Adrenal gland (tissue), 12 donors: ENCODE results near the gene C11orf68. TPM values are rescaled to one million over a fixed set of nuclear protein-coding genes. Genes with fewer than 3 reads are reported as not detected.

ENCODE experiments used
- DNase-seq, 7 donors: peaks; one replicate each; pipeline ENCODE4 v3.0.0-alpha.2; 2019 to 2020
- H3K27ac ChIP-seq, 5 donors: fragments of 200-600 bp; sonication (generic) in 4 of 5; 1 replicate in 3 of 5; 2 replicates in 2 of 5; pipeline versions ENCODE4 v1.5.1 to v1.8.0; 2016 to 2020; ENCODE audit warnings: mild to moderate bottlenecking in 1 of 5
- H3K27me3 ChIP-seq: fragments of 200-600 bp; 2 replicates; pipeline ENCODE4 v1.8.0; 2021
- H3K36me3 ChIP-seq, 2 donors: fragments of 200-600 bp; replicated peaks in 1 of 2; 1 replicate in 1 of 2; 2 replicates in 1 of 2; pipeline versions ENCODE4 v1.5.1 to v1.8.0; 2018 to 2022
- H3K4me1 ChIP-seq, 2 donors: fragments of 200-600 bp; replicated peaks in 1 of 2; 1 replicate in 1 of 2; 2 replicates in 1 of 2; pipeline versions ENCODE4 v1.5.1 to v1.8.0; 2018 to 2021
- H3K4me3 ChIP-seq, 4 donors: fragments of 200-600 bp; sonication (generic) in 3 of 4; one replicate each; pipeline ENCODE4 v1.5.1; 2016 to 2018
- H3K9me3 ChIP-seq, 3 donors: fragments of 200-600 bp; sonication (generic) in 1 of 3; replicated peaks in 1 of 3; 1 replicate in 2 of 3; 2 replicates in 1 of 3; pipeline versions ENCODE4 v1.5.1 to v1.8.0; 2016 to 2021
- CTCF ChIP-seq, 6 experiments: fragments of 450-650 bp in 4 of 6; fragments of 200-600 bp in 2 of 6; sonication (generic) in 1 of 6; IDR thresholded peaks; 1 replicate in 5 of 6; 2 replicates in 1 of 6; pipeline versions ENCODE4 v1.5.1 to v1.8.0; 2016 to 2021; ENCODE audit warnings: antibody characterized with exemption in 6 of 6, mild to moderate bottlenecking in 2 of 6, moderate library complexity in 1 of 6
- POLR2A ChIP-seq, 2 donors: fragments of 450-650 bp; IDR thresholded peaks; one replicate each; pipeline ENCODE4 v1.6.1; 2017; ENCODE audit warnings: antibody characterized with exemption in 2 of 2, mild to moderate bottlenecking in 2 of 2, moderate library complexity in 1 of 2
- WGBS, 4 donors: extraction: QIAGEN DNeasy Blood & Tissue Kit in 2 of 4; methylation state at CpG; one replicate each; pipeline versions ENCODE4 v1.1.5 to v1.1.7; 2013 to 2017; 5-methylcytosine and 5-hydroxymethylcytosine counted together
- intact Hi-C, 2 donors: fragments of 100-400 bp; cut with DNase I; formaldehyde crosslinking; loops; one replicate each; pipeline versions ENCODE4 v1.14.1 to v1.15.0; 2022 to 2023
- polyA plus RNA-seq, 3 donors: library from polyadenylated mRNA; stranded (reverse); fragments of 200-250 nt in 2 of 3; fragments of 350-450 nt in 1 of 3; fragmentation: Illumina TruSeq in 1 of 3; extraction: RNeasy Lipid Tissue Mini Kit (QIAGEN cat#74804) in 1 of 3; gene quantifications; one replicate each; pipeline ENCODE4 v1.2.3, GENCODE V29; 2013 to 2014
- total RNA-seq, 9 donors: library from RNA; depleted of rRNA in 4 of 9; stranded (reverse); fragments of >200 nt in 4 of 9; fragments of 120-200 nt in 1 of 9; fragmentation: NEBNext Ultra II Directional in 1 of 9; extraction: Animal tissue kit (Norgen Biotek cat#: 25700) in 1 of 9; gene quantifications; one replicate each; pipeline versions ENCODE4 v1.1.0 to v1.2.4, GENCODE V29; 2013 to 2023
- donor health status: healthy with polysubstance abuse.
- donor health status: Bipolar disorder and iron deficiency.
- donor health status: DM: yes; HTN: yes; CAD: no.
- donor health status: DM: no; HTN: no; CAD: no.
- donor health status: DM: no; HTN: no; CAD: no.
- donor health status: DM: yes; HTN: yes; CAD: no.

The C11orf68 gene
- total and polyA plus RNA-seq, 12 donors = 11.5 to 51.9 (median 26.9) TPM

- DNase-seq = peak in 6 of 7 donors; percentile 40 to 78 (median 64)
- H3K27ac ChIP-seq = peak overlapping the region in 4 of 5 donors; percentile 55 to 89 (median 73)
- peaks cover 0 to 19% of the 10 kb centered on the region in 2 donors for H3K36me3 ChIP-seq
- intact Hi-C loops = loop anchor here in 1 of 2 donors (5.0 kb wide), 1 partner anchor 38 kb away; no protein-coding TSS in a partner anchor
- peak overlapping the region; percentile 79 to 94 (median 87) for H3K4me3 ChIP-seq
- no peaks in the 10 kb centered on the region for H3K27me3 ChIP-seq
- H3K4me1 ChIP-seq = peaks cover 35 to 47% of the 10 kb centered on the region in 2 donors
- no peaks in the 10 kb centered on the region for H3K9me3 ChIP-seq
- no peak for TF ChIP-seq CTCF (IDR thresholded peaks at IDR 0.05)
- 0 to 4% (median 1%) methylated on average over 2 to 60 of the region's 60 CpGs for WGBS, 4 donors
Measured at GRCh38 chr11:65919573-65920371, 910 bp upstream of the C11orf68 start.

GRCh38 chr11:65919141-65919572 lies 295 bp upstream of the C11orf68 start, which contains the start of gene DRAP1:
TSS of gene DRAP1 (plus strand) at chr11:65919426. CDS start at chr11:65919502, 76 bp downstream.
- Histone ChIP-seq H3K36me3 (peaks cover 0 to 19% of the 10 kb centered on the region in 2 donors), H3K27ac (peak within 1 kb of the TSS in 4 of 5 donors; percentile 81 to 100 (median 94)), H3K9me3 (no peaks in the 10 kb centered on the region), H3K4me1 (peaks cover 35 to 47% of the 10 kb centered on the region in 2 donors), H3K27me3 (no peaks in the 10 kb centered on the region), H3K4me3 (peak within 1 kb of the TSS; percentile 82 to 96 (median 93))
- intact Hi-C loops = no loop called here
- TF ChIP-seq POLR2A (IDR thresholded peaks at IDR 0.05) = peak; percentile 41 to 59
- peak in 1 of 6 experiments; percentile 11 for TF ChIP-seq CTCF (IDR thresholded peaks at IDR 0.05)
- 0 to 2% (median 1%) methylated on average over 35 to 59 of the region's 59 CpGs; no CpG with 5 or more reads in 1 of the 4 donors for WGBS, 4 donors
- peak; percentile 98 to 100 (median 99) for DNase-seq

- Histone ChIP-seq H3K9me3 (no peaks in the 10 kb centered on the region), H3K4me1 (peaks cover 35 to 47% of the 10 kb centered on the region in 2 donors), H3K4me3 (peak overlapping the region in 2 of 4 donors; percentile 94 to 96), H3K27ac (peak overlapping the region in 3 of 5 donors; percentile 91 to 100 (median 97)), H3K36me3 (peaks cover 0 to 14% of the 10 kb centered on the region in 2 donors), H3K27me3 (no peaks in the 10 kb centered on the region)
- 80 to 84% (median 82%) methylated on average over 19 to 35 of the region's 35 CpGs for WGBS, 4 donors
- no peak for TF ChIP-seq POLR2A (IDR thresholded peaks at IDR 0.05)
- no peak for TF ChIP-seq CTCF (IDR thresholded peaks at IDR 0.05)
- intact Hi-C loops = no loop called here
- DNase-seq = peak in 5 of 7 donors; percentile 34 to 61 (median 40)
Measured at GRCh38 chr11:65917434-65918210, 1.2 kb downstream of the C11orf68 start.

- 88 to 96% (median 94%) methylated on average over 2 to 3 of the region's 3 CpGs for WGBS, 4 donors
- Histone ChIP-seq H3K9me3 (no peaks in the 10 kb centered on the region), H3K27ac (peak overlapping the region in 2 of 5 donors; percentile 97 to 100), H3K27me3 (no peaks in the 10 kb centered on the region), H3K36me3 (peaks cover 0 to 8% of the 10 kb centered on the region in 2 donors), H3K4me1 (peaks cover 35 to 48% of the 10 kb centered on the region in 2 donors), H3K4me3 (no peak overlapping the region)
- DNase-seq = no peak
- TF ChIP-seq POLR2A (IDR thresholded peaks at IDR 0.05) = no peak
- no peak for TF ChIP-seq CTCF (IDR thresholded peaks at IDR 0.05)
- intact Hi-C loops = no loop called here
Measured at GRCh38 chr11:65917077-65917433, 1.8 kb downstream of the C11orf68 start.
